ENCODE data around the gene PHACTR1. TPM values are rescaled to one million over a fixed set of nuclear protein-coding genes. Genes with fewer than 3 reads are reported as not detected.
"Not testable (repeated sequence)": the region's sequence is repeated elsewhere in the genome, so short reads cannot be mapped to it uniquely, and the experiment has no call there.

PHACTR1 gene
- total RNA-seq, 2 donors from 2014 or later, result 6.0 to 12.9 TPM

GRCh38 chr6:12720310-12720709, 3.7 kb downstream of the PHACTR1 start:
- intact Hi-C loops (cut with DNase I), result no loop called here
- DNase-seq (no peak), ATAC-seq (no peak)
- Histone ChIP-seq H3K9me3 (no peaks in the 10 kb centered on the region), H3K4me3 (no peak overlapping the region), H3K36me3 (replicated peaks in 1 of 2; ENCODE audit: insufficient read depth in 1 of 2, low read depth in 2 of 2) (no peaks in the 10 kb centered on the region), H3K27ac (no peak overlapping the region), H3K4me1 (no peaks in the 10 kb centered on the region), H3K27me3 (no peaks in the 10 kb centered on the region)
- TF ChIP-seq CTCF (IDR thresholded peaks at IDR 0.05), result no peak
- TF ChIP-seq POLR2A (IDR thresholded peaks at IDR 0.05), result no peak
- WGBS, 2 donors, result 63 to 77% methylated on average over 7 of the region's 7 CpGs

- no peaks in the 10 kb centered on the region for H3K4me1 ChIP-seq
- intact Hi-C loops (cut with DNase I), result no loop called here
- no peak overlapping the region for H3K27ac ChIP-seq
- H3K4me3 ChIP-seq, result no peak overlapping the region
- H3K27me3 ChIP-seq, result no peaks in the 10 kb centered on the region
- H3K36me3 ChIP-seq (replicated peaks in 1 of 2; ENCODE audit: insufficient read depth in 1 of 2, low read depth in 2 of 2), result no peaks in the 10 kb centered on the region
- no peaks in the 10 kb centered on the region for H3K9me3 ChIP-seq
- no peak for TF ChIP-seq POLR2A (IDR thresholded peaks at IDR 0.05)
- TF ChIP-seq CTCF (IDR thresholded peaks at IDR 0.05), result no peak
- WGBS, 2 donors, result 54 to 56% methylated on average over 2 of the region's 2 CpGs
- ATAC-seq (no peak), DNase-seq (no peak)
Observed at GRCh38 chr6:12725263-12725662, 8.7 kb downstream of the PHACTR1 start.

- H3K9me3 ChIP-seq, result no peaks in the 10 kb centered on the region
- no peak overlapping the region for H3K27ac ChIP-seq
- H3K4me3 ChIP-seq, result no peak overlapping the region
- H3K36me3 ChIP-seq (replicated peaks in 1 of 2; ENCODE audit: insufficient read depth in 1 of 2, low read depth in 2 of 2), result no peaks in the 10 kb centered on the region
- DNase-seq, result no peak
- H3K4me1 ChIP-seq, result no peaks in the 10 kb centered on the region
- H3K27me3 ChIP-seq, result no peaks in the 10 kb centered on the region
- 63 to 66% methylated on average over 4 of the region's 4 CpGs for WGBS, 2 donors
- no peak for TF ChIP-seq POLR2A (IDR thresholded peaks at IDR 0.05)
- ATAC-seq, result no peak
- intact Hi-C loops (cut with DNase I), result no loop called here
Observed at GRCh38 chr6:12729467-12729866, 12.9 kb downstream of the PHACTR1 start.

- H3K4me1 ChIP-seq; intact Hi-C loops (cut with DNase I); H3K27me3 ChIP-seq; H3K27ac ChIP-seq; DNase-seq; H3K9me3 ChIP-seq; H3K36me3 ChIP-seq (replicated peaks in 1 of 2; ENCODE audit: insufficient read depth in 1 of 2, low read depth in 2 of 2); H3K4me3 ChIP-seq; ATAC-seq: not testable (repeated sequence)
- 89 to 98% methylated on average over 2 of the region's 2 CpGs for whole genome bisulfite sequencing, 2 donors
Observed at GRCh38 chr6:12730809-12731208, 14.2 kb downstream of the PHACTR1 start.

- WGBS, 2 donors, result 61 to 68% methylated on average over 6 of the region's 6 CpGs
- H3K4me3 ChIP-seq, result no peak overlapping the region
- H3K27me3 ChIP-seq, result no peaks in the 10 kb centered on the region
- peaks cover 0 to 4% (median 0%) of the 10 kb centered on the region in 3 donors for H3K9me3 ChIP-seq
- ATAC-seq, result no peak
- H3K36me3 ChIP-seq (replicated peaks in 1 of 2; ENCODE audit: insufficient read depth in 1 of 2, low read depth in 2 of 2), result no peaks in the 10 kb centered on the region
- H3K4me1 ChIP-seq, result no peaks in the 10 kb centered on the region
- DNase-seq, result no peak
- no peak overlapping the region for H3K27ac ChIP-seq
- no peak for TF ChIP-seq CTCF (IDR thresholded peaks at IDR 0.05)
- no peak for TF ChIP-seq POLR2A (IDR thresholded peaks at IDR 0.05)
- intact Hi-C loops (cut with DNase I), result no loop called here
Observed at GRCh38 chr6:12733876-12734275, 17.3 kb downstream of the PHACTR1 start.

- Histone ChIP-seq H3K27ac (no peak overlapping the region), H3K4me3 (no peak overlapping the region), H3K27me3 (no peaks in the 10 kb centered on the region), H3K4me1 (no peaks in the 10 kb centered on the region), H3K36me3 (replicated peaks in 1 of 2; ENCODE audit: insufficient read depth in 1 of 2, low read depth in 2 of 2) (no peaks in the 10 kb centered on the region), H3K9me3 (peaks cover 0 to 4% (median 0%) of the 10 kb centered on the region in 3 donors)
- 18 to 26% methylated on average over 1 of the region's 1 CpG for WGBS, 2 donors
- ATAC-seq, result no peak
- TF ChIP-seq POLR2A (IDR thresholded peaks at IDR 0.05) (no peak), CTCF (IDR thresholded peaks at IDR 0.05) (no peak)
- intact Hi-C loops (cut with DNase I), result no loop called here
- no peak for DNase-seq
Observed at GRCh38 chr6:12735786-12736185, 19.2 kb downstream of the PHACTR1 start.
